HepG2 (cell line): ENCODE results near the gene DNAJC15. TPM values are rescaled to one million over a fixed set of nuclear protein-coding genes. Genes with fewer than 3 reads are reported as not detected.

Experiments
- FOXO1 ChIP-seq: sonication (generic); formaldehyde crosslinking; IDR thresholded peaks from 2 replicates; pipeline ENCODE4 v1.4.0; 2020; ENCODE audit warnings: missing genetic modification reagents
- HNRNPL ChIP-seq: fragments of 200-400 bp; formaldehyde crosslinking; IDR thresholded peaks from 2 replicates; pipeline ENCODE4 v1.6.1; 2017; ENCODE audit warnings: mild to moderate bottlenecking, low read depth, low read length
- IRF2 ChIP-seq: IDR thresholded peaks from 2 replicates; pipeline ENCODE4 v1.6.1; 2018; ENCODE audit warnings: missing genetic modification reagents, missing compliant biosample characterization
- NCOA2 ChIP-seq: sonication (generic); formaldehyde crosslinking; IDR thresholded peaks from 2 replicates; pipeline ENCODE4 v1.8.0; 2022; ENCODE audit warnings: inconsistent platforms
- NFKB2 ChIP-seq: sonication (generic); formaldehyde crosslinking; IDR thresholded peaks from 2 replicates; pipeline ENCODE4 v1.4.0; 2020; ENCODE audit warnings: missing genetic modification reagents, borderline replicate concordance
- PCBP1 ChIP-seq: fragments of 200-400 bp; formaldehyde crosslinking; IDR thresholded peaks from 2 replicates; pipeline ENCODE4 v1.6.1; 2017; ENCODE audit warnings: mild to moderate bottlenecking, low read depth, low read length, borderline replicate concordance
- RFX5 ChIP-seq: IDR thresholded peaks from 2 replicates; pipeline ENCODE4 v1.6.1; 2011; ENCODE audit warnings: low read depth, low read length, improper control_type of control experiment
- polyA plus RNA-seq, 8 experiments: library from polyadenylated mRNA; depleted of rRNA in 3 of 8; stranded (reverse) in 7 of 8; unstranded in 1 of 8; fragments of >200 nt; fragmentation: Illumina TruSeq in 4 of 8; extraction: Trizol in 4 of 8; gene quantifications; 2 replicates each; pipeline versions ENCODE4 v1.2.1 to v1.2.3, GENCODE V29; 2011 to 2016; ENCODE audit warnings: low read depth in 4 of 8, missing spikeins in 1 of 8, mixed read lengths in 1 of 8; ENCODE audit not compliant: insufficient read depth in 1 of 8
- total RNA-seq, 5 experiments: library from RNA; depleted of rRNA; stranded (reverse); fragments of >200 nt; fragmentation: Illumina TruSeq; extraction: Trizol; gene quantifications; 2 replicates each; pipeline ENCODE4 v1.2.3, GENCODE V29; 2016; ENCODE audit warnings: low read depth in 1 of 5
- TF ChIP-seq, protein P1 (sequence below): sonication (generic); formaldehyde crosslinking; IDR thresholded peaks from 2 replicates; pipeline ENCODE4 v1.5.0; 2020; ENCODE audit warnings: missing genetic modification reagents, mild to moderate bottlenecking, borderline replicate concordance
- TF ChIP-seq, protein P2 (sequence below): IDR thresholded peaks from 2 replicates; pipeline ENCODE4 v1.4.0; 2020; ENCODE audit warnings: mild to moderate bottlenecking, missing genetic modification reagents
- TF ChIP-seq, protein P3 (sequence below): IDR thresholded peaks from 2 replicates; pipeline ENCODE4 v1.6.1; 2012; ENCODE audit warnings: low read depth, low read length, improper control_type of control experiment
- TF ChIP-seq, protein P4 (sequence below): sonication (generic); formaldehyde crosslinking; IDR thresholded peaks from 2 replicates; pipeline ENCODE4 v1.5.1; 2020; ENCODE audit warnings: mild to moderate bottlenecking, moderate library complexity, missing genetic modification reagents
- TF ChIP-seq, protein P5 (sequence below): sonication (generic); formaldehyde crosslinking; IDR thresholded peaks from 2 replicates; pipeline ENCODE4 v1.8.1; 2022; ENCODE audit warnings: low read depth, mild to moderate bottlenecking, missing genetic modification reagents

DNAJC15 gene
- total and polyA plus RNA-seq, 2 of the 13 experiments (the other 11 are each of a cell fraction or from before 2014, with no cell fraction given), result 23.0 to 31.9 TPM

DNA sequence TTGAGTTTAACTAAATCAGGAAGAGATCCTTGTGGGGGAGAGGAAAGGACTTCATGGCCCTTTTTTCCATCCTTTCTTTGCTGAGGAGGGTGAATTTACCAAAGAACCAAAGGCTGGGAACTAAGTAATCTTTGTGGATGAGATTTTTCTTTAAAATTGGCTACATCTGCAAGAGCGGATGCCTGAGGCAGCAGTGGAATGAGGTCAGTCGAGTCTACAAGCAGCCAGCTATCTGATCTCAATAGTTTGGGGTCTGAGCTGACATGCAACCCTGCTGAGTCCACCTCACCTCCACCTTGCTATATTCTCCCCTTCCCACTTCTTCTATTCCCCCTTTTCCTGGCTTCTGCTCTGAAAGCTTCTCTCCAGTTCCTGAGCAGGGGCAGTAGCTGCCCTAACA lies 3.6 kb upstream of the DNAJC15 start (continued):
- no peak for TF ChIP-seq FOXO1 (CRISPR knock-in tag)
- TF ChIP-seq, protein P1, sequence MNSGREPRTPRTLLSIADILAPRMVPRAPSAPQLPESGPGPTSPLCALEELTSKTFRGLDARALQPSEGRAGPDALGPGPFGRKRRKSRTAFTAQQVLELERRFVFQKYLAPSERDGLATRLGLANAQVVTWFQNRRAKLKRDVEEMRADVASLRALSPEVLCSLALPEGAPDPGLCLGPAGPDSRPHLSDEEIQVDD (CRISPR knock-in tag), result no peak
- TF ChIP-seq, protein P2, sequence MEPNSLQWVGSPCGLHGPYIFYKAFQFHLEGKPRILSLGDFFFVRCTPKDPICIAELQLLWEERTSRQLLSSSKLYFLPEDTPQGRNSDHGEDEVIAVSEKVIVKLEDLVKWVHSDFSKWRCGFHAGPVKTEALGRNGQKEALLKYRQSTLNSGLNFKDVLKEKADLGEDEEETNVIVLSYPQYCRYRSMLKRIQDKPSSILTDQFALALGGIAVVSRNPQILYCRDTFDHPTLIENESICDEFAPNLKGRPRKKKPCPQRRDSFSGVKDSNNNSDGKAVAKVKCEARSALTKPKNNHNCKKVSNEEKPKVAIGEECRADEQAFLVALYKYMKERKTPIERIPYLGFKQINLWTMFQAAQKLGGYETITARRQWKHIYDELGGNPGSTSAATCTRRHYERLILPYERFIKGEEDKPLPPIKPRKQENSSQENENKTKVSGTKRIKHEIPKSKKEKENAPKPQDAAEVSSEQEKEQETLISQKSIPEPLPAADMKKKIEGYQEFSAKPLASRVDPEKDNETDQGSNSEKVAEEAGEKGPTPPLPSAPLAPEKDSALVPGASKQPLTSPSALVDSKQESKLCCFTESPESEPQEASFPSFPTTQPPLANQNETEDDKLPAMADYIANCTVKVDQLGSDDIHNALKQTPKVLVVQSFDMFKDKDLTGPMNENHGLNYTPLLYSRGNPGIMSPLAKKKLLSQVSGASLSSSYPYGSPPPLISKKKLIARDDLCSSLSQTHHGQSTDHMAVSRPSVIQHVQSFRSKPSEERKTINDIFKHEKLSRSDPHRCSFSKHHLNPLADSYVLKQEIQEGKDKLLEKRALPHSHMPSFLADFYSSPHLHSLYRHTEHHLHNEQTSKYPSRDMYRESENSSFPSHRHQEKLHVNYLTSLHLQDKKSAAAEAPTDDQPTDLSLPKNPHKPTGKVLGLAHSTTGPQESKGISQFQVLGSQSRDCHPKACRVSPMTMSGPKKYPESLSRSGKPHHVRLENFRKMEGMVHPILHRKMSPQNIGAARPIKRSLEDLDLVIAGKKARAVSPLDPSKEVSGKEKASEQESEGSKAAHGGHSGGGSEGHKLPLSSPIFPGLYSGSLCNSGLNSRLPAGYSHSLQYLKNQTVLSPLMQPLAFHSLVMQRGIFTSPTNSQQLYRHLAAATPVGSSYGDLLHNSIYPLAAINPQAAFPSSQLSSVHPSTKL (CRISPR knock-in tag), result no peak
- TF ChIP-seq, protein P3, sequence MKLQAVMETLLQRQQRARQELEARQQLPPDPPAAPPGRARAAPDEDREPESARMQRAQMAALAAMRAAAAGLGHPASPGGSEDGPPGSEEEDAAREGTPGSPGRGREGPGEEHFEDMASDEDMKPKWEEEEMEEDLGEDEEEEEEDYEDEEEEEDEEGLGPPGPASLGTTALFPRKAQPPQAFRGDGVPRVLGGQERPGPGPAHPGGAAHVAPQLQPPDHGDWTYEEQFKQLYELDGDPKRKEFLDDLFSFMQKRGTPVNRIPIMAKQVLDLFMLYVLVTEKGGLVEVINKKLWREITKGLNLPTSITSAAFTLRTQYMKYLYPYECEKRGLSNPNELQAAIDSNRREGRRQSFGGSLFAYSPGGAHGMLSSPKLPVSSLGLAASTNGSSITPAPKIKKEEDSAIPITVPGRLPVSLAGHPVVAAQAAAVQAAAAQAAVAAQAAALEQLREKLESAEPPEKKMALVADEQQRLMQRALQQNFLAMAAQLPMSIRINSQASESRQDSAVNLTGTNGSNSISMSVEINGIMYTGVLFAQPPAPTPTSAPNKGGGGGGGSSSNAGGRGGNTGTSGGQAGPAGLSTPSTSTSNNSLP, result no peak
- TF ChIP-seq RFX5, result no peak
- TF ChIP-seq NFKB2, result no peak
- no peak for TF ChIP-seq HNRNPL
- TF ChIP-seq, protein P4, sequence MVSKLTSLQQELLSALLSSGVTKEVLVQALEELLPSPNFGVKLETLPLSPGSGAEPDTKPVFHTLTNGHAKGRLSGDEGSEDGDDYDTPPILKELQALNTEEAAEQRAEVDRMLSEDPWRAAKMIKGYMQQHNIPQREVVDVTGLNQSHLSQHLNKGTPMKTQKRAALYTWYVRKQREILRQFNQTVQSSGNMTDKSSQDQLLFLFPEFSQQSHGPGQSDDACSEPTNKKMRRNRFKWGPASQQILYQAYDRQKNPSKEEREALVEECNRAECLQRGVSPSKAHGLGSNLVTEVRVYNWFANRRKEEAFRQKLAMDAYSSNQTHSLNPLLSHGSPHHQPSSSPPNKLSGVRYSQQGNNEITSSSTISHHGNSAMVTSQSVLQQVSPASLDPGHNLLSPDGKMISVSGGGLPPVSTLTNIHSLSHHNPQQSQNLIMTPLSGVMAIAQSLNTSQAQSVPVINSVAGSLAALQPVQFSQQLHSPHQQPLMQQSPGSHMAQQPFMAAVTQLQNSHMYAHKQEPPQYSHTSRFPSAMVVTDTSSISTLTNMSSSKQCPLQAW (CRISPR knock-in tag), result no peak
- TF ChIP-seq, protein P5, sequence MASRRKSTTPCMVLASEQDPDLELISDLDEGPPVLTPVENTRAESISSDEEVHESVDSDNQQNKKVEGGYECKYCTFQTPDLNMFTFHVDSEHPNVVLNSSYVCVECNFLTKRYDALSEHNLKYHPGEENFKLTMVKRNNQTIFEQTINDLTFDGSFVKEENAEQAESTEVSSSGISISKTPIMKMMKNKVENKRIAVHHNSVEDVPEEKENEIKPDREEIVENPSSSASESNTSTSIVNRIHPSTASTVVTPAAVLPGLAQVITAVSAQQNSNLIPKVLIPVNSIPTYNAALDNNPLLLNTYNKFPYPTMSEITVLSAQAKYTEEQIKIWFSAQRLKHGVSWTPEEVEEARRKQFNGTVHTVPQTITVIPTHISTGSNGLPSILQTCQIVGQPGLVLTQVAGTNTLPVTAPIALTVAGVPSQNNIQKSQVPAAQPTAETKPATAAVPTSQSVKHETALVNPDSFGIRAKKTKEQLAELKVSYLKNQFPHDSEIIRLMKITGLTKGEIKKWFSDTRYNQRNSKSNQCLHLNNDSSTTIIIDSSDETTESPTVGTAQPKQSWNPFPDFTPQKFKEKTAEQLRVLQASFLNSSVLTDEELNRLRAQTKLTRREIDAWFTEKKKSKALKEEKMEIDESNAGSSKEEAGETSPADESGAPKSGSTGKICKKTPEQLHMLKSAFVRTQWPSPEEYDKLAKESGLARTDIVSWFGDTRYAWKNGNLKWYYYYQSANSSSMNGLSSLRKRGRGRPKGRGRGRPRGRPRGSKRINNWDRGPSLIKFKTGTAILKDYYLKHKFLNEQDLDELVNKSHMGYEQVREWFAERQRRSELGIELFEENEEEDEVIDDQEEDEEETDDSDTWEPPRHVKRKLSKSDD, result no peak
- no peak for TF ChIP-seq IRF2 (CRISPR knock-in tag)
- TF ChIP-seq PCBP1, result no peak
- no peak for TF ChIP-seq NCOA2 (CRISPR knock-in tag)
